ENCODE data around the gene GFRA1.

The GFRA1 gene

DNA sequence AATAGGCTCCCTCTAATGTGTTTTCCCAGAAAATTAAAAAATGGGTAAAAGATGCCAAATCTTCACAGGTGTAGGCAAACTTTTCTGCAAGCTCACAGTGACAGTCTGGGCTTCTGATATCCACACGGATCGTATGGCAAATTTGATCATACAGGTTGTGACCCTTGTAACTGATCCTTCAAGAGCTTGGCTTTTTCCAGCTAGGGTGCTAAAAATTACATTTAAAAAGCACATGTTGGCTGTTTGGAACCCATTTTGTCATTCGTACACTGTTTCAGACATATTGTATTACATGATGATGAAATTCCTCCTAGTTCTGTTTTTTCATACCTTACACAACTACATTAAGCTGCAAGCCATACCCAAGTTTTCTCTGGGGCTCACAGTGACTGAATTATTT lies 138.7 kb downstream of the GFRA1 start:
- H3K9me2 ChIP-seq (replicated peaks; ENCODE audit: insufficient read depth, low read length), result no peaks in the 10 kb centered on the region; the same call in 1 of the 2 replicates
- H3F3A ChIP-seq (ENCODE audit: insufficient read depth), result no peaks in the 10 kb centered on the region
- TF ChIP-seq EZH2phosphoT487 (conservative IDR thresholded peaks at IDR 0.05; ENCODE audit: low read length) (no peak), CTCF (IDR thresholded peaks at IDR 0.05; ENCODE audit: insufficient read depth, low read length, poor library complexity, severe bottlenecking) (no peak)
- H3K4me2 ChIP-seq (ENCODE audit: low read depth, low read length, poor library complexity, severe bottlenecking), result no peak overlapping the region
- no peak overlapping the region for H2AFZ ChIP-seq (ENCODE audit: low read depth, low read length, severe bottlenecking)
- no peak overlapping the region for H3K4me3 ChIP-seq (ENCODE audit: insufficient read depth, low read length, poor library complexity, severe bottlenecking)
- H3K27me3 ChIP-seq (ENCODE audit: low read length), result no peaks in the 10 kb centered on the region
- no peaks in the 10 kb centered on the region for H4K20me1 ChIP-seq (ENCODE audit: low read depth, low read length)
- H3K9me3 ChIP-seq (ENCODE audit: insufficient read depth, low read length), result no peaks in the 10 kb centered on the region
- H3K36me3 ChIP-seq (ENCODE audit: low read length), result no peaks in the 10 kb centered on the region
- no peaks in the 10 kb centered on the region for H3K79me2 ChIP-seq (ENCODE audit: insufficient read depth, low read length)
- no peak overlapping the region for H3K27ac ChIP-seq (ENCODE audit: low read depth, low read length)
- no peak overlapping the region for H3K9ac ChIP-seq (ENCODE audit: low read length)

- no peak overlapping the region for H3K4me3 ChIP-seq (ENCODE audit: insufficient read depth, low read length, poor library complexity, severe bottlenecking)
- no peaks in the 10 kb centered on the region for H3K9me3 ChIP-seq (ENCODE audit: insufficient read depth, low read length)
- no peak overlapping the region for H3K4me2 ChIP-seq (ENCODE audit: low read depth, low read length, poor library complexity, severe bottlenecking)
- no peak overlapping the region for H3K9ac ChIP-seq (ENCODE audit: low read length)
- H3K79me2 ChIP-seq (ENCODE audit: insufficient read depth, low read length), result no peaks in the 10 kb centered on the region
- TF ChIP-seq CTCF (IDR thresholded peaks at IDR 0.05; ENCODE audit: insufficient read depth, low read length, poor library complexity, severe bottlenecking) (no peak), EZH2phosphoT487 (conservative IDR thresholded peaks at IDR 0.05; ENCODE audit: low read length) (no peak)
- no peaks in the 10 kb centered on the region for H3F3A ChIP-seq (ENCODE audit: insufficient read depth)
- H3K36me3 ChIP-seq (ENCODE audit: low read length), result no peaks in the 10 kb centered on the region
- no peaks in the 10 kb centered on the region; the same call in 1 of the 2 replicates for H3K9me2 ChIP-seq (replicated peaks; ENCODE audit: insufficient read depth, low read length)
- H2AFZ ChIP-seq (ENCODE audit: low read depth, low read length, severe bottlenecking), result no peak overlapping the region
- H4K20me1 ChIP-seq (ENCODE audit: low read depth, low read length), result no peaks in the 10 kb centered on the region
- H3K27me3 ChIP-seq (ENCODE audit: low read length), result no peaks in the 10 kb centered on the region
- no peak overlapping the region for H3K27ac ChIP-seq (ENCODE audit: low read depth, low read length)
Observed at GRCh38 chr10:116133634-116134033, 139.4 kb downstream of the GFRA1 start.

DNA sequence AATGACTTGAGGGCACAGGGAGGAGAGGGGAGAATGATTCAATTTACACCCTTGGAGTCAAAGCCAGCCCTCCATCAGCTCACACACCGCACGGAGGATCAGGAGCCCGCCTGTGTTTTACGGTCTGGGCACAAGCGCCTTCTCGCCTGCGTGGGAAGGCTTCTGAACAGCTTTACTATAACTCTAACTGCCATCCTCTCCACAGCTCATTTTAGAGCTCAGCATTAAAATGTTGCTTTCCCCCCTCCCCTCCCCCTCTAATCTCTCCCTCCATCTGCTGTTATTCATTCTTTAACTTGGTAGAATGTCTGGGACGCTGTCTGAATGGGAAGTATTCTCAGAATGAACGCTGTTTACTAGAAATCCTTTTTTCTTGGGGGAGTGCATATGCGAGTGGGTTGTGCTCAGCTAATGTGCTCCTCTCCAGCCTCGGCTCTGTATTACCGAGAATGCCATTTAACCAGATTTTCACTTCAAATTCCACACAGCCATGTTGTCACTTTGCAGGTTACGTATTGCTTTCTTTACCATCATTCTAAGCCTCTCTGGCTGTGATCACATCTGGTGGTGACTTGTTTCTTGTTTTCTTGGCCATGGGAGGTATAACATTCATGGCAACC lies 140.1 kb downstream of the GFRA1 start:
- Histone ChIP-seq H3K4me3 (ENCODE audit: insufficient read depth, low read length, poor library complexity, severe bottlenecking) (no peak overlapping the region), H3K4me2 (ENCODE audit: low read depth, low read length, poor library complexity, severe bottlenecking) (no peak overlapping the region), H3K9me3 (ENCODE audit: insufficient read depth, low read length) (no peaks in the 10 kb centered on the region), H4K20me1 (ENCODE audit: low read depth, low read length) (no peaks in the 10 kb centered on the region), H3K27me3 (ENCODE audit: low read length) (no peaks in the 10 kb centered on the region), H2AFZ (ENCODE audit: low read depth, low read length, severe bottlenecking) (no peak overlapping the region), H3K9ac (ENCODE audit: low read length) (no peak overlapping the region), H3F3A (ENCODE audit: insufficient read depth) (no peaks in the 10 kb centered on the region), H3K79me2 (ENCODE audit: insufficient read depth, low read length) (no peaks in the 10 kb centered on the region), H3K9me2 (replicated peaks; ENCODE audit: insufficient read depth, low read length) (no peaks in the 10 kb centered on the region), H3K36me3 (ENCODE audit: low read length) (no peaks in the 10 kb centered on the region), H3K27ac (ENCODE audit: low read depth, low read length) (no peak overlapping the region)
- TF ChIP-seq EZH2phosphoT487 (conservative IDR thresholded peaks at IDR 0.05; ENCODE audit: low read length) (no peak), CTCF (IDR thresholded peaks at IDR 0.05; ENCODE audit: insufficient read depth, low read length, poor library complexity, severe bottlenecking) (no peak)
